ENCODE measurements around the gene TRIM2. TPM values are rescaled to one million over a fixed set of nuclear protein-coding genes. Genes with fewer than 3 reads are reported as not detected.
A peak's percentile ranks its signal among the peaks of the same experiment; 100 is the strongest.

Gene TRIM2
- total RNA-seq, 2 experiments from 2014 or later: 1.9 to 3.4 TPM

GRCh38 chr4:153362184-153362583 lies 157.9 kb downstream of the TRIM2 start:
- Mint-ChIP-seq H3K9me3 (no peaks in the 10 kb centered on the region), H3K36me3 (ENCODE audit: low read depth) (no peaks in the 10 kb centered on the region), H3K27me3 (no peaks in the 10 kb centered on the region), H3K27ac (no peak overlapping the region), H3K4me3 (no peak overlapping the region), H3K4me1 (ENCODE audit: low read depth) (peaks cover 5% of the 10 kb centered on the region)
- Histone ChIP-seq H3K4me3 (ENCODE audit: low read length) (no peak overlapping the region), H3K9me3 (ENCODE audit: control insufficient read depth in 1 of 2, insufficient read depth in 1 of 2, low read length in 2 of 2) (no peaks in the 10 kb centered on the region), H3K36me3 (ENCODE audit: insufficient read depth, low read length) (no peaks in the 10 kb centered on the region), H3K4me1 (ENCODE audit: insufficient read depth, low read length) (no peaks in the 10 kb centered on the region), H3K27ac (ENCODE audit: low read depth in 1 of 2, low read length in 2 of 2) (no peak overlapping the region), H3K27me3 (ENCODE audit: control insufficient read depth in 1 of 2, insufficient read depth in 2 of 2, low read length in 2 of 2) (no peaks in the 10 kb centered on the region)
- intact Hi-C loops (cut with DNase I, micrococcal nuclease): no loop called here
- ChIA-PET CTCF (no interaction called here), POLR2A (no interaction called here)
- ATAC-seq (ENCODE audit: poor library complexity) (no peak), DNase-seq (no peak)
- TF ChIP-seq, protein P1, sequence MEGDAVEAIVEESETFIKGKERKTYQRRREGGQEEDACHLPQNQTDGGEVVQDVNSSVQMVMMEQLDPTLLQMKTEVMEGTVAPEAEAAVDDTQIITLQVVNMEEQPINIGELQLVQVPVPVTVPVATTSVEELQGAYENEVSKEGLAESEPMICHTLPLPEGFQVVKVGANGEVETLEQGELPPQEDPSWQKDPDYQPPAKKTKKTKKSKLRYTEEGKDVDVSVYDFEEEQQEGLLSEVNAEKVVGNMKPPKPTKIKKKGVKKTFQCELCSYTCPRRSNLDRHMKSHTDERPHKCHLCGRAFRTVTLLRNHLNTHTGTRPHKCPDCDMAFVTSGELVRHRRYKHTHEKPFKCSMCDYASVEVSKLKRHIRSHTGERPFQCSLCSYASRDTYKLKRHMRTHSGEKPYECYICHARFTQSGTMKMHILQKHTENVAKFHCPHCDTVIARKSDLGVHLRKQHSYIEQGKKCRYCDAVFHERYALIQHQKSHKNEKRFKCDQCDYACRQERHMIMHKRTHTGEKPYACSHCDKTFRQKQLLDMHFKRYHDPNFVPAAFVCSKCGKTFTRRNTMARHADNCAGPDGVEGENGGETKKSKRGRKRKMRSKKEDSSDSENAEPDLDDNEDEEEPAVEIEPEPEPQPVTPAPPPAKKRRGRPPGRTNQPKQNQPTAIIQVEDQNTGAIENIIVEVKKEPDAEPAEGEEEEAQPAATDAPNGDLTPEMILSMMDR (IDR thresholded peaks at IDR 0.05): no peak

- Histone ChIP-seq H3K4me3 (ENCODE audit: low read length) (no peak overlapping the region), H3K36me3 (ENCODE audit: insufficient read depth, low read length) (no peaks in the 10 kb centered on the region), H3K4me1 (ENCODE audit: insufficient read depth, low read length) (no peaks in the 10 kb centered on the region), H3K27me3 (ENCODE audit: control insufficient read depth in 1 of 2, insufficient read depth in 2 of 2, low read length in 2 of 2) (no peaks in the 10 kb centered on the region), H3K27ac (ENCODE audit: low read depth in 1 of 2, low read length in 2 of 2) (no peak overlapping the region), H3K9me3 (ENCODE audit: control insufficient read depth in 1 of 2, insufficient read depth in 1 of 2, low read length in 2 of 2) (no peaks in the 10 kb centered on the region)
- Mint-ChIP-seq H3K27me3 (no peaks in the 10 kb centered on the region), H3K9me3 (no peaks in the 10 kb centered on the region), H3K4me1 (ENCODE audit: low read depth) (peaks cover 5% of the 10 kb centered on the region), H3K4me3 (no peak overlapping the region), H3K36me3 (ENCODE audit: low read depth) (no peaks in the 10 kb centered on the region), H3K27ac (no peak overlapping the region)
- intact Hi-C loops (cut with DNase I, micrococcal nuclease): no loop called here
- ATAC-seq (ENCODE audit: poor library complexity) (no peak), DNase-seq (no peak)
- TF ChIP-seq, protein P1 (IDR thresholded peaks at IDR 0.05): no peak
- ChIA-PET POLR2A (no interaction called here), CTCF (interaction anchor here (1.1 kb wide), 1 partner anchor 18 kb away, joined by 3 read pairs; no protein-coding TSS in a partner anchor)
Measured at GRCh38 chr4:153364061-153364460, 159.8 kb downstream of the TRIM2 start.

GRCh38 chr4:153365003-153365402 lies 160.8 kb downstream of the TRIM2 start:
- Mint-ChIP-seq H3K9me3 (no peaks in the 10 kb centered on the region), H3K4me1 (ENCODE audit: low read depth) (peaks cover 5% of the 10 kb centered on the region), H3K4me3 (no peak overlapping the region), H3K36me3 (ENCODE audit: low read depth) (no peaks in the 10 kb centered on the region), H3K27ac (no peak overlapping the region), H3K27me3 (no peaks in the 10 kb centered on the region)
- ATAC-seq (ENCODE audit: poor library complexity) (peak; percentile 26), DNase-seq (peak in 2 of 14 experiments; percentile 21 to 29)
- TF ChIP-seq, protein P1 (IDR thresholded peaks at IDR 0.05): no peak
- ChIA-PET POLR2A (interaction anchor here (0.9 kb wide), 1 partner anchor 162 kb away, joined by 3 read pairs; no protein-coding TSS in a partner anchor), CTCF (no interaction called here)
- H3K27me3 ChIP-seq (ENCODE audit: control insufficient read depth in 1 of 2, insufficient read depth in 2 of 2, low read length in 2 of 2): no peaks in the 10 kb centered on the region
- H3K9me3 ChIP-seq (ENCODE audit: control insufficient read depth in 1 of 2, insufficient read depth in 1 of 2, low read length in 2 of 2): no peaks in the 10 kb centered on the region
- H3K27ac ChIP-seq (ENCODE audit: low read depth in 1 of 2, low read length in 2 of 2): no peak overlapping the region
- no peaks in the 10 kb centered on the region for H3K4me1 ChIP-seq (ENCODE audit: insufficient read depth, low read length)
- no peaks in the 10 kb centered on the region for H3K36me3 ChIP-seq (ENCODE audit: insufficient read depth, low read length)
- intact Hi-C loops (cut with DNase I, micrococcal nuclease): loop anchor here in 1 of 2 experiments (5.0 kb wide), 1 partner anchor 52 kb away; no protein-coding TSS in a partner anchor
- no peak overlapping the region for H3K4me3 ChIP-seq (ENCODE audit: low read length)
